GM20000 (cell line): ENCODE data around the gene UVSSA.
A peak's percentile ranks its signal among the peaks of the same experiment; 100 is the strongest.

ENCODE experiments used
- DNase-seq: peaks from one replicate; pipeline ENCODE4 v3.0.0; 2012; ENCODE audit warnings: low spot score
- CTCF ChIP-seq: IDR thresholded peaks from 2 replicates; pipeline ENCODE4 v1.5.1; 2012; ENCODE audit warnings: mild to moderate bottlenecking, control low read depth; ENCODE audit errors: extremely low read depth, missing control alignments

The UVSSA gene

GRCh38 chr4:1346781-1347409 lies at the start of gene UVSSA:
UVSSA (plus strand) TSS chr4:1347208; CDS start chr4:1348092, 884 bp downstream.
- DNase-seq, result peak; percentile 100
- no peak for TF ChIP-seq CTCF

DNA sequence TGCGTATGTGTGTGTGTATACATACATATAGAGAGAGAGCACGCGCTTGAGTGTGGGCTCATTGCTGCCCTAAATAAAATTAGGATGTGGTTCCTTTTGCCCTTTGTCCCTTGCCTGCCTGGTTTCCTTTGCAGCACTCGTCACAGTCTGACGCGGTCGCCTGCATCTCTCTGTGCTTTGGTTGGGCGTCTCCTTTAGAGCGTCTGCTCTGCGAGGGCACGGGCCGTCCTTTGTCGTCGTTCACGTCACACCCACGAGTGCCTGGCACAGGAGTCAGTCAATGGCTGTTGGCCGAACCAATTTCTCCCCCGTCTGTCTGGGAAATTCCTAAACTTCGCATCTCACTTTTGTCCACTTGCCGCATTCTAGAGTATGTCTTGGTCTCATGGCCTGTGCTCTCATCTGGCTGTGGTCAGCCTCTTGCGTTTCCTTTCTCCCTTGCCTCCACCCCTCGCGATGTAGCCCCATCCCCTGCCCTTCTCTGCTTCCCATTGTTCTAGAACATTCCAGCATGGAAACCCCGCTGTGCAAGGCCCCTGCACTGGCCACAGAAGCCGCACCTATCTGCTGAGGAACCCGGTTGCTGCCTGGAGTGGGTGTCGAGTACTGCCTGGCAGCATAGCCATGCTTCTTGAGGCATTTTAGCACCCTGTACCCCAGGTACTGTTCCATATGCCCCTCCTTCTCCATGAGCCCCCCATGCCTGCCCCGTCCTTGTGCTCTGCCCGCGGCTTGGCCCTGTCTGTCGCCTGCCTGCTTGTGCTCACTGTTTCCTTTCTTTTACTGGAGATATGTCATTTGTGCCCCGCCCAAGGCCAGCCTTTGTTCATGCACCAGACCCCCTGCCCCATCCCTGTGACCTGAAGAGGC lies 49.3 kb upstream of the UVSSA start:
- no peak for TF ChIP-seq CTCF
- DNase-seq, result peak; percentile 11

GRCh38 chr4:1298461-1298860 lies 48.5 kb upstream of the UVSSA start:
- peak; percentile 20 for DNase-seq
- no peak for TF ChIP-seq CTCF

DNA sequence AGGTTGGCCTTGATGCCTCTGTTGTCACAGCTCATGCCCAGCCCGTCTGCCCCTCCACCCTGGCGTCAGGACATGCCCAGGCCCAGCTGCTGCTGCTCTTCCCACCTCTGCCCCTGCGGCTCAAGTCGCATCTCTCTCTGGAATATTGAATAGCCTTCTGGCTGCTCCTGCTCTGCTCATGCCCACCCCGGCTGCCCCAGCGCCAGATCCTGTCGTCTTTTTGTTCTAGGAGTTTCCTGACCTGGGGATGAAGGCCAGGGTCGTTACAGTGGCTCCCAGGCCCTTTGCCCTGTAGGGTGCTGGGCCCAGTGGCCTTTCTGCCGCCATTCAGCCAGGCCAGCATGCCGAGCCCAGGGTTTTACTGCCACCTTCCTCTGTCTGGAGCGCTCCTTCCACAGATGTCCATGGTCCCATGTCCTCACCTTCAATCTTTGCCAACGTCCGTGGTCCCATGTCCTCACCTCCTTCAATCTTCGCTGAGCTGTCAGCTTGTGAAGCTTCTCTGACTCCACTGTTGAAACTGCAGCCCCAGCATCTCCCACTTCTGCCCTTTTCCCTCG lies 47.6 kb upstream of the UVSSA start:
- TF ChIP-seq CTCF, result no peak
- peak; percentile 26 for DNase-seq

- TF ChIP-seq CTCF, result no peak
- no peak for DNase-seq
Observed at GRCh38 chr4:1300466-1301455, 46.2 kb upstream of the UVSSA start.

DNA sequence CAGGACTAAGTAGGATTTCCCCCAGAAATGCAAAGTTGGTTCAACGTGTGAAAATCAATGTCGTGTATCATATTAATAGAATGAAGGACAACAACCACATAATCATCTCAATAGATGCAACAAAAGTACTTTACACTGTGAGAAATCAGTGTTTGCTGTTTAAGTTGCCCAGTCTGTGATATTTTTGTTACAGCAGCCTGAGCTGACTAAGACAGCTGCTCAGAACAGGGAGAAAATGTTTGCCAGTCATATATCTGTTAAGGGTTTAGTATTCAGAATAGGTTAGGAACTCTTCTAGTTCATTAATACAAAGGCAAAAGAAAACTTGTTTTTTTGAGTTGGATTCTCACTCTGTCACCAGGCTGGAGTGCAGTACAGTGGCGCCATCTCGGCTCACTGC lies 44.8 kb upstream of the UVSSA start:
- DNase-seq, result no peak
- no peak for TF ChIP-seq CTCF
